Body of pancreas (tissue), 4 donors: ENCODE data around the gene IL16.

Experiments used
- POLR2A ChIP-seq, 3 donors: fragments of 450-650 bp; IDR thresholded peaks; one replicate each; pipeline ENCODE4 v1.6.1; 2016; ENCODE audit warnings: antibody characterized with exemption in 3 of 3, mild to moderate bottlenecking in 2 of 3
- TF ChIP-seq, protein P1 (sequence below), 7 experiments: fragments of 450-650 bp in 4 of 7; fragments of 200-600 bp in 3 of 7; sonication (generic) in 3 of 7; IDR thresholded peaks; one replicate each; pipeline ENCODE4 v1.5.1; 2016 to 2019; ENCODE audit warnings: antibody characterized with exemption in 7 of 7

GRCh38 chr15:81346611-81347010 lies 149.9 kb downstream of the IL16 start:
- no peak for TF ChIP-seq POLR2A (IDR thresholded peaks at IDR 0.05)
- TF ChIP-seq, protein P1, sequence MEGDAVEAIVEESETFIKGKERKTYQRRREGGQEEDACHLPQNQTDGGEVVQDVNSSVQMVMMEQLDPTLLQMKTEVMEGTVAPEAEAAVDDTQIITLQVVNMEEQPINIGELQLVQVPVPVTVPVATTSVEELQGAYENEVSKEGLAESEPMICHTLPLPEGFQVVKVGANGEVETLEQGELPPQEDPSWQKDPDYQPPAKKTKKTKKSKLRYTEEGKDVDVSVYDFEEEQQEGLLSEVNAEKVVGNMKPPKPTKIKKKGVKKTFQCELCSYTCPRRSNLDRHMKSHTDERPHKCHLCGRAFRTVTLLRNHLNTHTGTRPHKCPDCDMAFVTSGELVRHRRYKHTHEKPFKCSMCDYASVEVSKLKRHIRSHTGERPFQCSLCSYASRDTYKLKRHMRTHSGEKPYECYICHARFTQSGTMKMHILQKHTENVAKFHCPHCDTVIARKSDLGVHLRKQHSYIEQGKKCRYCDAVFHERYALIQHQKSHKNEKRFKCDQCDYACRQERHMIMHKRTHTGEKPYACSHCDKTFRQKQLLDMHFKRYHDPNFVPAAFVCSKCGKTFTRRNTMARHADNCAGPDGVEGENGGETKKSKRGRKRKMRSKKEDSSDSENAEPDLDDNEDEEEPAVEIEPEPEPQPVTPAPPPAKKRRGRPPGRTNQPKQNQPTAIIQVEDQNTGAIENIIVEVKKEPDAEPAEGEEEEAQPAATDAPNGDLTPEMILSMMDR (IDR thresholded peaks at IDR 0.05): no peak
